Trophoblast cell (in vitro differentiated cells and primary cell): ENCODE data around the gene ZBTB42.

Source experiments
- DNase-seq, 2 donors: peaks; one replicate each; pipeline ENCODE4 v3.0.0-alpha.2; 2016
- H2AFZ ChIP-seq: 2 replicates; pipeline ENCODE4 v1.6.1; 2013; ENCODE audit warnings: low read length, moderate library complexity, mild to moderate bottlenecking; ENCODE audit not compliant: insufficient read depth, poor library complexity
- H2AK5ac ChIP-seq: 2 replicates; pipeline ENCODE4 v1.6.1; 2013; ENCODE audit warnings: mild to moderate bottlenecking, low read length
- H2BK120ac ChIP-seq: 2 replicates; pipeline ENCODE4 v1.6.1; 2013; ENCODE audit warnings: low read length, mild to moderate bottlenecking, moderate library complexity; ENCODE audit not compliant: insufficient read depth, poor library complexity
- H2BK12ac ChIP-seq: 2 replicates; pipeline ENCODE4 v1.6.1; 2013; ENCODE audit warnings: mild to moderate bottlenecking, low read length, moderate library complexity
- H2BK5ac ChIP-seq: 2 replicates; pipeline ENCODE4 v1.6.1; 2013; ENCODE audit warnings: low read length, low read depth, moderate library complexity, mild to moderate bottlenecking; ENCODE audit not compliant: poor library complexity
- H3K14ac ChIP-seq: 2 replicates; pipeline ENCODE4 v1.6.1; 2013; ENCODE audit warnings: mild to moderate bottlenecking, low read length
- H3K18ac ChIP-seq: 2 replicates; pipeline ENCODE4 v1.6.1; 2013; ENCODE audit warnings: mild to moderate bottlenecking, low read length
- H3K23ac ChIP-seq: 2 replicates; pipeline ENCODE4 v1.6.1; 2013; ENCODE audit warnings: low read length
- H3K27ac ChIP-seq: 2 replicates; pipeline ENCODE4 v1.5.1; 2013; ENCODE audit warnings: low read depth, mild to moderate bottlenecking, inconsistent platforms, low read length, moderate library complexity
- H3K27me3 ChIP-seq: 2 replicates; pipeline ENCODE4 v1.6.1; 2013; ENCODE audit warnings: inconsistent platforms, mild to moderate bottlenecking, low read length, moderate library complexity; ENCODE audit not compliant: insufficient read depth
- H3K36me3 ChIP-seq, 2 experiments: 1 replicate in 1 of 2; 2 replicates in 1 of 2; pipeline ENCODE4 v1.6.1; 2013; ENCODE audit warnings: low read length in 2 of 2, mild to moderate bottlenecking in 2 of 2, moderate library complexity in 1 of 2; ENCODE audit not compliant: insufficient read depth in 2 of 2, control insufficient read depth in 1 of 2
- H3K4ac ChIP-seq: 2 replicates; pipeline ENCODE4 v1.6.1; 2013; ENCODE audit warnings: low read depth, mild to moderate bottlenecking, low read length, moderate library complexity
- H3K4me1 ChIP-seq, 2 experiments: 1 replicate in 1 of 2; 2 replicates in 1 of 2; pipeline ENCODE4 v1.6.1; 2013; ENCODE audit warnings: low read length in 2 of 2, mild to moderate bottlenecking in 2 of 2, moderate library complexity in 1 of 2; ENCODE audit not compliant: insufficient read depth in 2 of 2, control insufficient read depth in 1 of 2
- H3K4me2 ChIP-seq: 2 replicates; pipeline ENCODE4 v1.6.1; 2013; ENCODE audit warnings: inconsistent platforms, mild to moderate bottlenecking, low read length, moderate library complexity
- H3K4me3 ChIP-seq: 2 replicates; pipeline ENCODE4 v1.5.1; 2013; ENCODE audit warnings: mild to moderate bottlenecking, low read depth, low read length, inconsistent platforms
- H3K79me1 ChIP-seq: one replicate; pipeline ENCODE4 v1.6.1; 2013; ENCODE audit warnings: low read length
- H3K79me2 ChIP-seq: 2 replicates; pipeline ENCODE4 v1.6.1; 2013; ENCODE audit warnings: low read length, mild to moderate bottlenecking; ENCODE audit not compliant: control insufficient read depth, insufficient read depth, poor library complexity
- H3K9ac ChIP-seq: 2 replicates; pipeline ENCODE4 v1.6.1; 2013; ENCODE audit warnings: mild to moderate bottlenecking, low read length
- H3K9me3 ChIP-seq: 2 replicates; pipeline ENCODE4 v1.6.1; 2013; ENCODE audit warnings: low read depth, mild to moderate bottlenecking, control low read depth, inconsistent platforms, low read length; ENCODE audit not compliant: insufficient read depth
- H4K12ac ChIP-seq: 2 replicates; pipeline ENCODE4 v1.6.1; 2013; ENCODE audit warnings: low read depth, mild to moderate bottlenecking, low read length, moderate library complexity
- H4K8ac ChIP-seq: 2 replicates; pipeline ENCODE4 v1.6.1; 2013; ENCODE audit warnings: low read depth, mild to moderate bottlenecking, low read length, moderate library complexity
- H4K91ac ChIP-seq: one replicate; pipeline ENCODE4 v1.6.1; 2013; ENCODE audit warnings: low read depth, mild to moderate bottlenecking, low read length, moderate library complexity
- WGBS: extraction: QIAGEN DNeasy Blood & Tissue Kit; methylation state at CpG from one replicate; pipeline ENCODE4 v1.1.7; 2013; ENCODE audit warnings: missing lambda C conversion rate; ENCODE audit not compliant: insufficient read length, insufficient coverage; ENCODE audit errors: extremely low coverage; 5-methylcytosine and 5-hydroxymethylcytosine counted together

Gene ZBTB42

GRCh38 chr14:104824353-104824997, 23.6 kb downstream of the ZBTB42 start:
- 100% methylated on average over 2 of the region's 2 CpGs for WGBS
- H3K23ac ChIP-seq = no peak overlapping the region
- peaks cover 4% of the 10 kb centered on the region for H3K27me3 ChIP-seq
- H4K12ac ChIP-seq = no peak overlapping the region
- no peak overlapping the region for H2BK12ac ChIP-seq
- peaks cover 6 to 15% of the 10 kb centered on the region in 2 experiments for H3K4me1 ChIP-seq
- H3K36me3 ChIP-seq = no peaks in the 10 kb centered on the region
- H3K4me2 ChIP-seq = no peak overlapping the region
- no peak overlapping the region for H3K18ac ChIP-seq
- no peak overlapping the region for H2BK5ac ChIP-seq
- H3K4ac ChIP-seq = no peak overlapping the region
- no peak overlapping the region for H3K4me3 ChIP-seq
- H2AFZ ChIP-seq = no peak overlapping the region
- H3K27ac ChIP-seq = no peak overlapping the region
- DNase-seq = no peak
- no peak overlapping the region for H2AK5ac ChIP-seq
- no peak overlapping the region for H3K14ac ChIP-seq
- H3K9me3 ChIP-seq = peaks cover 5% of the 10 kb centered on the region
- no peak overlapping the region for H4K8ac ChIP-seq
- peaks cover 6% of the 10 kb centered on the region for H3K79me1 ChIP-seq
- no peak overlapping the region for H3K9ac ChIP-seq
- no peaks in the 10 kb centered on the region for H3K79me2 ChIP-seq
- no peak overlapping the region for H4K91ac ChIP-seq
- no peak overlapping the region for H2BK120ac ChIP-seq

- H2AFZ ChIP-seq = peak overlapping the region; percentile 74
- peaks cover 3% of the 10 kb centered on the region for H3K9me3 ChIP-seq
- H2BK120ac ChIP-seq = no peak overlapping the region
Observed at GRCh38 chr14:104826189-104826860, 25.4 kb downstream of the ZBTB42 start.

DNA sequence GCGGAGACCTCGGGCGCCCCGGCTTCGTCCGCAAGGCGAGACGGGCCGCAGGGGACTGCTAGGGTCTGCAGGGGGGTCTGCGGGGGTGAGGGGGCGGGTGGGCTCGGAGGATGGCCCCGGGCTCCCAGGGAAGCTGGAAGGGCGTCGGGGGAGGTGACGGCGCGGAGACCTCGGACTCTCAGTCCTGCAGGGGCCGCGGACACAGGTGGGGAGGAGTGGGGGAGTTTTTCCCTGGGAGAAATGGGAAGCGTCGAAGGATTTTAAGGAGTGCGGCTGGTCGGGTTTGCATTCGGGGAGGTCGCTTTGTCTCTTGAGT, 25.9 kb downstream of the ZBTB42 start:
- no peak overlapping the region for H3K14ac ChIP-seq
- H4K8ac ChIP-seq = peak overlapping the region; percentile 59
- peak overlapping the region; percentile 28 for H4K91ac ChIP-seq
- no peak overlapping the region for H3K27ac ChIP-seq
- H2BK12ac ChIP-seq = no peak overlapping the region
- no peak overlapping the region for H3K4me3 ChIP-seq
- H2AK5ac ChIP-seq = no peak overlapping the region
- no peaks in the 10 kb centered on the region for H3K36me3 ChIP-seq
- DNase-seq = no peak
- peaks cover 6% of the 10 kb centered on the region for H3K79me1 ChIP-seq
- H3K9me3 ChIP-seq = no peaks in the 10 kb centered on the region
- H3K4me2 ChIP-seq = peak overlapping the region; percentile 70
- H3K23ac ChIP-seq = no peak overlapping the region
- H2BK5ac ChIP-seq = no peak overlapping the region
- no peaks in the 10 kb centered on the region for H3K79me2 ChIP-seq
- H3K4ac ChIP-seq = no peak overlapping the region
- H2BK120ac ChIP-seq = no peak overlapping the region
- H3K4me1 ChIP-seq = peaks cover 6 to 15% of the 10 kb centered on the region in 2 experiments
- peak overlapping the region; percentile 53 for H2AFZ ChIP-seq
- no CpG with 5 or more reads among the region's 27 CpGs for WGBS
- H3K27me3 ChIP-seq = peaks cover 4% of the 10 kb centered on the region
- no peak overlapping the region for H3K9ac ChIP-seq
- no peak overlapping the region for H4K12ac ChIP-seq
- no peak overlapping the region for H3K18ac ChIP-seq

More at GRCh38 chr14:104826189-104826860, 25.4 kb downstream of the ZBTB42 start:
- no peak overlapping the region for H2BK12ac ChIP-seq
- peak overlapping the region; percentile 99 for H3K4me2 ChIP-seq
- peaks cover 6 to 15% of the 10 kb centered on the region in 2 experiments for H3K4me1 ChIP-seq
- H4K12ac ChIP-seq = no peak overlapping the region
- H3K27me3 ChIP-seq = peaks cover 4% of the 10 kb centered on the region
- no peak overlapping the region for H3K14ac ChIP-seq
- H2BK5ac ChIP-seq = no peak overlapping the region
- H3K79me2 ChIP-seq = no peaks in the 10 kb centered on the region
- H3K79me1 ChIP-seq = peaks cover 6% of the 10 kb centered on the region
- no peak overlapping the region for H2AK5ac ChIP-seq
- H3K4me3 ChIP-seq = peak overlapping the region; percentile 73
- peak; percentile 64 to 81 for DNase-seq
- no peak overlapping the region for H3K23ac ChIP-seq
- no peaks in the 10 kb centered on the region for H3K36me3 ChIP-seq
- no CpG with 5 or more reads among the region's 54 CpGs for WGBS
- no peak overlapping the region for H3K4ac ChIP-seq
- no peak overlapping the region for H3K27ac ChIP-seq
- peak overlapping the region; percentile 40 for H4K91ac ChIP-seq
- H3K18ac ChIP-seq = peak overlapping the region; percentile 60
- peak overlapping the region; percentile 57 for H4K8ac ChIP-seq
- no peak overlapping the region for H3K9ac ChIP-seq

DNA sequence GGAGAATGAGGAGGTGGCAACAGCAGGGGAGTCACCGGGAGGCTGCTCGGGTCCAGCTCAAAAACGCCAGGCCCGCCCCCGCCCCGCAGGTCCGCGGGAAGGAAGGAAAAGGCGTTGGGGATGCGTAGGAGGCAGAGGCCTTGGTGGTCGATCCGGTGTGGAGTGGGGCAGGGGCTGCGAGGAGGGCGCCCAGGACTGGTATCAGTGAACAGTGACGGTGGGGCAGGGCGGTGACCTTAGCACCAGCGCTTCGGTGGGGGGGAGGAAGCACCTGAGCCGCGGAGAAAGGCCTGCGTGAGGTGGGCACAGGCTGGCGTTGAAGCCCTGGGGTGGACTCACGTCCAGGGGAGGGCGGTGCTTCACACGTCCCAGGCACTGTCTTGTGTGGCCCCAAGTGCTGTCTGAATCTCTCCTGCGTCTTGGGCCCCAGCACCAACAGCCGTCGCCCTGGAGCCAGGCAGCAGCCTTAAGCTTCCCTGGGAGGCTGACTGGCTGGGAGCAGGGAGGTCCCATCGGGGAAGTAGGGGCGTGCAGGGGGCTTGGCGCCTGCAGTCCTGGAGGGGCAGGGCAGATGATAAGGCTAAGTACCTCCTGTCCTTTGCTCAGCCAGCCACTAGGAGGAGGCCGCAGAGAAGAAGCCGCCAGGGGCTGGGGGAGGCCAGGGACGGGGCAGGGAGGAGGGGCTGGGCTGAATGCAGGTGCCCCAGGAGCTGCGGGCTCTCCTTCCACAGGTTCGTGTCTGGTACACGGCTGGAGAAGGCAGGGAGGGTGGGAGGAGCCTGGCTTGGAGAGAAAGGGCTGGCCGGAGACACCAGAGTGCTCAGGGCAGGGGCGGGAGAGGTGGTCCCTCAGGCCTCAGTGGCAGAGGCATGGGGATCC, 26.5 kb downstream of the ZBTB42 start:
- Histone ChIP-seq H3K9ac (no peak overlapping the region), H3K9me3 (no peaks in the 10 kb centered on the region), H2BK5ac (no peak overlapping the region), H2AK5ac (no peak overlapping the region), H3K27ac (no peak overlapping the region), H3K14ac (peak overlapping the region; percentile 5), H3K36me3 (no peaks in the 10 kb centered on the region), H3K4me1 (peaks cover 6 to 15% of the 10 kb centered on the region in 2 experiments), H3K79me2 (no peaks in the 10 kb centered on the region), H2AFZ (peak overlapping the region; percentile 53), H4K91ac (peak overlapping the region; percentile 28), H3K27me3 (peaks cover 4% of the 10 kb centered on the region), H2BK120ac (no peak overlapping the region), H3K18ac (no peak overlapping the region), H3K4me2 (peak overlapping the region; percentile 70), H3K4me3 (no peak overlapping the region), H3K4ac (peak overlapping the region; percentile 2), H3K79me1 (peaks cover 6% of the 10 kb centered on the region), H4K12ac (peak overlapping the region; percentile 4), H4K8ac (peak overlapping the region; percentile 59), H3K23ac (no peak overlapping the region), H2BK12ac (no peak overlapping the region)
- WGBS = no CpG with 5 or more reads among the region's 39 CpGs
- DNase-seq = peak; percentile 74 to 79
